Transverse colon (tissue), 4 donors: ENCODE data around the gene TOR3A. TPM values are rescaled to one million over a fixed set of nuclear protein-coding genes. Genes with fewer than 3 reads are reported as not detected.

ENCODE experiments used
- DNase-seq: peaks from one replicate; pipeline ENCODE4 v3.0.0-alpha.2; 2019
- H3K27ac ChIP-seq, 4 donors: fragments of 200-600 bp; sonication (generic); 2 replicates each; pipeline ENCODE4 v1.5.1; 2016 to 2018; ENCODE audit warnings: inconsistent platforms in 4 of 4
- H3K27me3 ChIP-seq: fragments of 200-600 bp; sonication (generic); 2 replicates; pipeline ENCODE4 v1.5.1; 2017; ENCODE audit warnings: inconsistent platforms
- H3K36me3 ChIP-seq, 4 donors: fragments of 200-600 bp; sonication (generic); 2 replicates each; pipeline ENCODE4 v1.5.1; 2017 to 2019; ENCODE audit warnings: inconsistent platforms in 4 of 4
- H3K4me1 ChIP-seq, 4 donors: fragments of 200-600 bp; sonication (generic); 2 replicates each; pipeline ENCODE4 v1.5.1; 2017 to 2020; ENCODE audit warnings: inconsistent platforms in 4 of 4
- H3K4me3 ChIP-seq, 4 donors: fragments of 200-600 bp; sonication (generic); 1 replicate in 1 of 4; 2 replicates in 3 of 4; pipeline versions ENCODE4 v1.5.1 to v1.6.1; 2017 to 2019; ENCODE audit warnings: inconsistent platforms in 4 of 4
- H3K9me3 ChIP-seq, 2 donors: fragments of 200-600 bp; sonication (generic); 2 replicates each; pipeline ENCODE4 v1.5.1; 2017 to 2019; ENCODE audit warnings: inconsistent platforms in 2 of 2
- CTCF ChIP-seq, 5 experiments: fragments of 200-600 bp in 3 of 5; fragments of 450-650 bp in 2 of 5; sonication (generic) in 3 of 5; IDR thresholded peaks; 1 replicate in 2 of 5; 2 replicates in 3 of 5; pipeline ENCODE4 v1.5.1; 2016 to 2017; ENCODE audit warnings: antibody characterized with exemption in 5 of 5, inconsistent platforms in 3 of 5, mild to moderate bottlenecking in 2 of 5, moderate library complexity in 1 of 5
- EP300 ChIP-seq: sonication (generic); formaldehyde crosslinking; IDR thresholded peaks from one replicate; pipeline ENCODE4 v1.6.1; 2017; ENCODE audit warnings: antibody characterized with exemption, low read depth
- POLR2A ChIP-seq: fragments of 450-650 bp; IDR thresholded peaks from one replicate; pipeline ENCODE4 v1.6.1; 2016; ENCODE audit warnings: antibody characterized with exemption, mild to moderate bottlenecking, moderate library complexity
- POLR2AphosphoS5 ChIP-seq, 3 donors: sonication (generic); formaldehyde crosslinking; IDR thresholded peaks; one replicate each; pipeline ENCODE4 v1.6.1; 2016; ENCODE audit warnings: antibody characterized with exemption in 3 of 3
- WGBS, 2 donors: methylation state at CpG; one replicate each; pipeline ENCODE4 v1.1.5; 2018; ENCODE audit warnings: low coverage in 1 of 2; 5-methylcytosine and 5-hydroxymethylcytosine counted together
- in situ Hi-C, 4 donors: fragments of 200-750 bp; cut with MboI; loops; one replicate each; pipeline versions ENCODE4 v1.15.0 to v1.15.1; 2017; ENCODE audit warnings: low sequenced_read_pairs in 3 of 4, low pct_ligation_motif_present in 1 of 4, low pct_unique_long_range_greater_than_20kb in 1 of 4
- intact Hi-C: fragments of 100-400 bp; cut with DNase I; formaldehyde crosslinking; loops from one replicate; pipeline ENCODE4 v1.15.1; 2023; ENCODE audit warnings: low total_unique reads
- total RNA-seq, 4 donors: library from RNA; depleted of rRNA; stranded (reverse); fragments of >200 nt; gene quantifications; one replicate each; pipeline ENCODE4 v1.1.0, GENCODE V29; 2016

TOR3A gene
- total RNA-seq, 4 donors from 2014 or later: 66.2 to 308 (median 72.7) TPM

GRCh38 chr1:179053486-179053885 is 28.4 kb upstream of the TOR3A start:
- no peak for TF ChIP-seq EP300
- TF ChIP-seq POLR2A: no peak
- no peak for TF ChIP-seq POLR2AphosphoS5 (IDR thresholded peaks at IDR 0.05)
- no peak for TF ChIP-seq CTCF (IDR thresholded peaks at IDR 0.05)
- Histone ChIP-seq H3K4me3 (no peak overlapping the region), H3K27me3 (no peaks in the 10 kb centered on the region), H3K27ac (no peak overlapping the region), H3K4me1 (peaks cover 0 to 4% (median under 1%) of the 10 kb centered on the region in 4 donors), H3K9me3 (no peaks in the 10 kb centered on the region), H3K36me3 (peaks cover 0 to 15% (median 4%) of the 10 kb centered on the region in 4 donors)
- in situ Hi-C loops: no loop called here
- intact Hi-C loops: no loop called here
- WGBS, 2 donors: 53 to 72% methylated on average over 2 of the region's 2 CpGs
- DNase-seq: no peak

GRCh38 chr1:179055937-179056336 is 25.9 kb upstream of the TOR3A start:
- in situ Hi-C loops: no loop called here
- WGBS, 2 donors: 96 to 100% methylated on average over 2 of the region's 2 CpGs

GRCh38 chr1:179058487-179059483 is 23.1 kb upstream of the TOR3A start:
- no peak overlapping the region for H3K27ac ChIP-seq
- DNase-seq: no peak

More at GRCh38 chr1:179055937-179056336, 25.9 kb upstream of the TOR3A start:
- Histone ChIP-seq H3K4me3 (no peak overlapping the region), H3K27ac (no peak overlapping the region), H3K27me3 (no peaks in the 10 kb centered on the region), H3K9me3 (no peaks in the 10 kb centered on the region), H3K4me1 (peaks cover 0 to 4% (median 0%) of the 10 kb centered on the region in 4 donors), H3K36me3 (peaks cover 0 to 15% (median 4%) of the 10 kb centered on the region in 4 donors)
- intact Hi-C loops: no loop called here
- DNase-seq: no peak
- TF ChIP-seq POLR2AphosphoS5 (IDR thresholded peaks at IDR 0.05): no peak
- TF ChIP-seq CTCF (IDR thresholded peaks at IDR 0.05): no peak
- TF ChIP-seq POLR2A: no peak
- no peak for TF ChIP-seq EP300

More at GRCh38 chr1:179058487-179059483, 23.1 kb upstream of the TOR3A start:
- 93 to 94% methylated on average over 3 of the region's 3 CpGs for WGBS, 2 donors
- intact Hi-C loops (no loop called here), in situ Hi-C loops (no loop called here)
- Histone ChIP-seq H3K27me3 (no peaks in the 10 kb centered on the region), H3K36me3 (peaks cover 0 to 15% (median 4%) of the 10 kb centered on the region in 4 donors), H3K9me3 (no peaks in the 10 kb centered on the region), H3K4me1 (no peaks in the 10 kb centered on the region), H3K4me3 (no peak overlapping the region)
- TF ChIP-seq CTCF (IDR thresholded peaks at IDR 0.05) (no peak), POLR2A (no peak), POLR2AphosphoS5 (IDR thresholded peaks at IDR 0.05) (no peak), EP300 (no peak)
